Suprapubic skin (tissue), 3 donors: ENCODE data around the gene POTEB2.
"Not testable (repeated sequence)": the region's sequence is repeated elsewhere in the genome, so short reads cannot be mapped to it uniquely, and the experiment has no call there.

Experiments
- CTCF ChIP-seq, 2 donors: fragments of 200-600 bp in 1 of 2; fragments of 450-650 bp in 1 of 2; sonication (generic) in 1 of 2; IDR thresholded peaks; one replicate each; pipeline ENCODE4 v1.5.1; 2016 to 2019; ENCODE audit warnings: antibody characterized with exemption in 2 of 2, mild to moderate bottlenecking in 1 of 2, moderate library complexity in 1 of 2
- POLR2A ChIP-seq, 2 donors: fragments of 450-650 bp; IDR thresholded peaks; one replicate each; pipeline ENCODE4 v1.6.1; 2017; ENCODE audit warnings: antibody characterized with exemption in 2 of 2, mild to moderate bottlenecking in 2 of 2, moderate library complexity in 2 of 2

- not testable (repeated sequence) for TF ChIP-seq CTCF, POLR2A (IDR thresholded peaks at IDR 0.05)
These were observed at the start of gene POTEB2 for GRCh38 chr15:20866214-20866613.
